ENCODE measurements around the gene PRDM12.
A peak's percentile ranks its signal among the peaks of the same experiment; 100 is the strongest.

Gene PRDM12

GRCh38 chr9:130664251-130665028, at the start of gene PRDM12:
Gene PRDM12 (plus strand): TSS chr9:130664594. CDS start chr9:130664654, 60 bp downstream.
- peak; percentile 65 for DNase-seq (ENCODE audit: low spot score)

- no peak for DNase-seq (ENCODE audit: low spot score)
Measured at GRCh38 chr9:130616451-130616850, 47.9 kb upstream of the PRDM12 start.

- DNase-seq (ENCODE audit: low spot score): no peak
Measured at GRCh38 chr9:130623466-130623865, 40.9 kb upstream of the PRDM12 start.

- no peak for DNase-seq (ENCODE audit: low spot score)
Measured at GRCh38 chr9:130624154-130624553, 40.2 kb upstream of the PRDM12 start.

- no peak for DNase-seq (ENCODE audit: low spot score)
Measured at GRCh38 chr9:130626249-130626996, 38.0 kb upstream of the PRDM12 start.

GRCh38 chr9:130627051-130627450, 37.3 kb upstream of the PRDM12 start:
- no peak for DNase-seq (ENCODE audit: low spot score)

GRCh38 chr9:130627896-130628792, 36.2 kb upstream of the PRDM12 start:
- DNase-seq (ENCODE audit: low spot score): no peak

- DNase-seq (ENCODE audit: low spot score): no peak
Measured at GRCh38 chr9:130629443-130630070, 34.8 kb upstream of the PRDM12 start.

GRCh38 chr9:130630071-130630450, 34.3 kb upstream of the PRDM12 start:
- DNase-seq (ENCODE audit: low spot score): no peak

GRCh38 chr9:130630506-130631330, 33.7 kb upstream of the PRDM12 start:
- no peak for DNase-seq (ENCODE audit: low spot score)

GRCh38 chr9:130631331-130632080, 32.9 kb upstream of the PRDM12 start:
- no peak for DNase-seq (ENCODE audit: low spot score)

- DNase-seq (ENCODE audit: low spot score): no peak
Measured at GRCh38 chr9:130632081-130632710, 32.2 kb upstream of the PRDM12 start.

GRCh38 chr9:130632841-130633240, 31.6 kb upstream of the PRDM12 start:
- DNase-seq (ENCODE audit: low spot score): no peak

- no peak for DNase-seq (ENCODE audit: low spot score)
Measured at GRCh38 chr9:130633336-130634190, 30.8 kb upstream of the PRDM12 start.

- no peak for DNase-seq (ENCODE audit: low spot score)
Measured at GRCh38 chr9:130634191-130634768, 30.1 kb upstream of the PRDM12 start.

- no peak for DNase-seq (ENCODE audit: low spot score)
Measured at GRCh38 chr9:130634801-130635200, 29.6 kb upstream of the PRDM12 start.

GRCh38 chr9:130635306-130635705, 29.1 kb upstream of the PRDM12 start:
- no peak for DNase-seq (ENCODE audit: low spot score)
